Prostate gland (tissue), 2 donors: Measurements from ENCODE around the gene PPM1F. TPM values are rescaled to one million over a fixed set of nuclear protein-coding genes. Genes with fewer than 3 reads are reported as not detected.
"Not testable (repeated sequence)": the region's sequence is repeated elsewhere in the genome, so short reads cannot be mapped to it uniquely, and the experiment has no call there.

Experiments used
- DNase-seq: peaks from one replicate; pipeline ENCODE4 v3.0.0-alpha.2; 2019; ENCODE audit warnings: low spot score
- H3K27ac ChIP-seq, 2 donors: fragments of 200-600 bp; sonication (generic); 2 replicates each; pipeline ENCODE4 v1.5.1; 2017 to 2019
- H3K27me3 ChIP-seq: fragments of 200-600 bp; sonication (generic); replicated peaks from 2 replicates; pipeline ENCODE4 v1.5.1; 2019; ENCODE audit not compliant: insufficient read depth
- H3K36me3 ChIP-seq, 2 donors: fragments of 200-600 bp; sonication (generic); 1 replicate in 1 of 2; 2 replicates in 1 of 2; pipeline versions ENCODE4 v1.5.1 to v1.8.1; 2017 to 2019
- H3K4me1 ChIP-seq: fragments of 200-600 bp; sonication (generic); replicated peaks from 2 replicates; pipeline ENCODE4 v1.5.1; 2019
- H3K4me3 ChIP-seq, 2 donors: fragments of 200-600 bp; sonication (generic); 2 replicates each; pipeline ENCODE4 v1.5.1; 2017 to 2019
- H3K9me3 ChIP-seq: fragments of 200-600 bp; sonication (generic); 2 replicates; pipeline ENCODE4 v1.5.1; 2017
- CTCF ChIP-seq, 4 experiments: fragments of 200-600 bp in 2 of 4; fragments of 450-650 bp in 2 of 4; sonication (generic) in 2 of 4; IDR thresholded peaks; 1 replicate in 3 of 4; 2 replicates in 1 of 4; pipeline ENCODE4 v1.5.1; 2016 to 2019; ENCODE audit warnings: antibody characterized with exemption in 4 of 4, mild to moderate bottlenecking in 2 of 4, moderate library complexity in 2 of 4
- POLR2A ChIP-seq: fragments of 450-650 bp; IDR thresholded peaks from one replicate; pipeline ENCODE4 v1.6.1; 2016; ENCODE audit warnings: antibody characterized with exemption, mild to moderate bottlenecking
- POLR2AphosphoS5 ChIP-seq: sonication (generic); formaldehyde crosslinking; IDR thresholded peaks from one replicate; pipeline ENCODE4 v1.6.1; 2017; ENCODE audit warnings: antibody characterized with exemption
- WGBS: methylation state at CpG from one replicate; pipeline ENCODE4 v1.1.5; 2018; 5-methylcytosine and 5-hydroxymethylcytosine counted together
- intact Hi-C: fragments of 100-400 bp; cut with DNase I; formaldehyde crosslinking; loops from one replicate; pipeline ENCODE4 v1.14.2; 2022
- total RNA-seq, 2 donors: library from RNA; depleted of rRNA; stranded (reverse); fragments of >200 nt; gene quantifications; one replicate each; pipeline ENCODE4 v1.1.0, GENCODE V29; 2016

PPM1F gene
- total RNA-seq, 2 donors from 2014 or later = 16.8 to 31.6 TPM

- 96% methylated on average over 2 of the region's 2 CpGs for WGBS
Observed at GRCh38 chr22:21909871-21910270, 42.8 kb downstream of the PPM1F start.

GRCh38 chr22:21907638-21908522 is 44.8 kb downstream of the PPM1F start:
- no peak overlapping the region for H3K27ac ChIP-seq
- no peaks in the 10 kb centered on the region for H3K4me1 ChIP-seq
- H3K36me3 ChIP-seq = no peaks in the 10 kb centered on the region
- WGBS = 90% methylated on average over 7 of the region's 7 CpGs
- H3K9me3 ChIP-seq = no peaks in the 10 kb centered on the region
- DNase-seq = no peak
- TF ChIP-seq POLR2AphosphoS5 (no peak), POLR2A (no peak), CTCF (IDR thresholded peaks at IDR 0.05) (no peak)
- no peaks in the 10 kb centered on the region for H3K27me3 ChIP-seq
- intact Hi-C loops = no loop called here
- no peak overlapping the region for H3K4me3 ChIP-seq

More at GRCh38 chr22:21909871-21910270, 42.8 kb downstream of the PPM1F start:
- Histone ChIP-seq H3K4me1 (no peaks in the 10 kb centered on the region), H3K27ac (no peak overlapping the region), H3K36me3 (no peaks in the 10 kb centered on the region), H3K4me3 (no peak overlapping the region), H3K27me3 (no peaks in the 10 kb centered on the region), H3K9me3 (no peaks in the 10 kb centered on the region)
- TF ChIP-seq POLR2AphosphoS5 = no peak
- no peak for TF ChIP-seq POLR2A
- no peak for TF ChIP-seq CTCF (IDR thresholded peaks at IDR 0.05)
- DNase-seq = no peak
- intact Hi-C loops = no loop called here

GRCh38 chr22:21905234-21905633 is 47.4 kb downstream of the PPM1F start:
- H3K36me3 ChIP-seq, H3K4me1 ChIP-seq, H3K4me3 ChIP-seq, H3K9me3 ChIP-seq, H3K27me3 ChIP-seq, H3K27ac ChIP-seq, DNase-seq, intact Hi-C loops: not testable (repeated sequence)
- 97% methylated on average over 11 of the region's 11 CpGs for WGBS

GRCh38 chr22:21904250-21904789 is 48.3 kb downstream of the PPM1F start:
- no peaks in the 10 kb centered on the region for H3K36me3 ChIP-seq
- H3K27ac ChIP-seq = no peak overlapping the region
- no peak for DNase-seq
- no peaks in the 10 kb centered on the region for H3K27me3 ChIP-seq
- intact Hi-C loops = no loop called here
- no peaks in the 10 kb centered on the region for H3K4me1 ChIP-seq
- no peak overlapping the region for H3K4me3 ChIP-seq
- no peaks in the 10 kb centered on the region for H3K9me3 ChIP-seq
- no peak for TF ChIP-seq CTCF (IDR thresholded peaks at IDR 0.05)
- no peak for TF ChIP-seq POLR2A
- no peak for TF ChIP-seq POLR2AphosphoS5
- 93% methylated on average over 4 of the region's 4 CpGs for WGBS

- Histone ChIP-seq H3K27me3 (no peaks in the 10 kb centered on the region), H3K4me3 (no peak overlapping the region), H3K4me1 (no peaks in the 10 kb centered on the region), H3K27ac (no peak overlapping the region), H3K9me3 (no peaks in the 10 kb centered on the region), H3K36me3 (no peaks in the 10 kb centered on the region)
- WGBS = 96% methylated on average over 4 of the region's 4 CpGs
- DNase-seq = no peak
- TF ChIP-seq CTCF (IDR thresholded peaks at IDR 0.05) (no peak), POLR2A (no peak), POLR2AphosphoS5 (no peak)
- intact Hi-C loops = no loop called here
Observed at GRCh38 chr22:21903283-21903682, 49.4 kb downstream of the PPM1F start.
